Purkinje cell (primary cell): ENCODE data around the gene LCE7A. TPM values are rescaled to one million over a fixed set of nuclear protein-coding genes. Genes with fewer than 3 reads are reported as not detected.

Experiments used
- polyA plus RNA-seq: library from polyadenylated mRNA; unstranded; fragments of >200 nt; fragmentation: Nextera tagmentation; gene quantifications from 2 replicates; pipeline ENCODE4 v1.2.1, GENCODE V29; 2014

The LCE7A gene, protein sequence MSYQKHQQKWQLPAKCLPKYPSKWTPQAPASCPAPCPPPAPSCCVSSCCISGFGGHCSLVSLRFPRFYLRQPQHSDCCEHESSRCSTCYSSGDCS
- polyA plus RNA-seq, result not detected in 2 replicates

GRCh38 chr1:152859696-152860095, at the start of gene LCE7A:
Gene LCE7A (plus strand): TSS chr1:152859996. CDS start chr1:152860698, 702 bp downstream.

GRCh38 chr1:152811671-152812070, 48.1 kb upstream of the LCE7A start, which contains the start of gene LCE1B:
Gene LCE1B (plus strand): TSS chr1:152811971. CDS start chr1:152812447, 476 bp downstream.

GRCh38 chr1:152827173-152827572, 32.6 kb upstream of the LCE7A start, which contains the start of gene LCE1A:
Gene LCE1A (plus strand): TSS chr1:152827473. CDS start chr1:152827473, 0 bp downstream.

DNA sequence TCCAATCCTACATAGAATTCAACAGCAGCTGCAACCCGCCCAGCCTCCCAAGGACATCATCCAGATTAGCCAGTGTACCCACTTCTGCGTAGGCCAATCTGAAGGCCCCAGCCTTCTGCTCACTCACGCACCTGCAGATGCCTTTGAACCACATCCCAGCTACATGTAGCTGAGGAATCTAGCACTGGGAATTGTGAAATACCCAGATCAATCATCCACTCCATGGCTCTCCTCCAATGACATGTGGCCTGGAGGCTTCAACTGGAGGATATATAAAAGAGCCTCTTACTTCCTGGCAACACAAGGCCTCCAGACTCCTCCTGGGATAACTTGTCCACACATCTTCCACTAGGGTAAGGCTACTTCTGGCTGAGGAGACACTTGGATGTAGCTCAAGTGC, 17.2 kb upstream of the LCE7A start, which contains the start of gene LCE6A:
Gene LCE6A (plus strand): TSS at position 301 of the 400 bp plus-strand sequence. CDS start 665 bp downstream, outside the sequence.

DNA sequence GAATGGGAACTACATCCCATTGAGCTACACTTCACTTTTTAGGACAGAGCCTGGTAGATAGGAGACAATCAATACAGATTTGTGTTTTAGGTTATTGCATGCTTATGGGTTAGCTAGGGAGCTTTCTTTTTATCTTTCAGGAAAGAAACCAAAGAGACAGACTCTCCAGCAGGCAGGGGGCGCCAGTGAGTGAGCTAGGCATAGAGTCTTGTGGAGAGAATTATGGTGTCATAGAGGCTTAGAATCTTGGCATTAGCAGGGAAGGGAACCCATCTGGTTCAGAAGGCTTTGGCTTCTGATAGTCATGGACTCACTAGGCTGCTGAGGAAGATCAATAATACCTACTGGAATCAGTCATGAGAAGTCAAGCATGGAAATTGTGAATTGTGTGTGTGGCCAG, 18.2 kb downstream of the LCE7A start, which contains the start of gene SMCP:
Gene SMCP (plus strand): TSS at position 281 of the 400 bp plus-strand sequence. CDS start 6,101 bp downstream, outside the sequence.

DNA sequence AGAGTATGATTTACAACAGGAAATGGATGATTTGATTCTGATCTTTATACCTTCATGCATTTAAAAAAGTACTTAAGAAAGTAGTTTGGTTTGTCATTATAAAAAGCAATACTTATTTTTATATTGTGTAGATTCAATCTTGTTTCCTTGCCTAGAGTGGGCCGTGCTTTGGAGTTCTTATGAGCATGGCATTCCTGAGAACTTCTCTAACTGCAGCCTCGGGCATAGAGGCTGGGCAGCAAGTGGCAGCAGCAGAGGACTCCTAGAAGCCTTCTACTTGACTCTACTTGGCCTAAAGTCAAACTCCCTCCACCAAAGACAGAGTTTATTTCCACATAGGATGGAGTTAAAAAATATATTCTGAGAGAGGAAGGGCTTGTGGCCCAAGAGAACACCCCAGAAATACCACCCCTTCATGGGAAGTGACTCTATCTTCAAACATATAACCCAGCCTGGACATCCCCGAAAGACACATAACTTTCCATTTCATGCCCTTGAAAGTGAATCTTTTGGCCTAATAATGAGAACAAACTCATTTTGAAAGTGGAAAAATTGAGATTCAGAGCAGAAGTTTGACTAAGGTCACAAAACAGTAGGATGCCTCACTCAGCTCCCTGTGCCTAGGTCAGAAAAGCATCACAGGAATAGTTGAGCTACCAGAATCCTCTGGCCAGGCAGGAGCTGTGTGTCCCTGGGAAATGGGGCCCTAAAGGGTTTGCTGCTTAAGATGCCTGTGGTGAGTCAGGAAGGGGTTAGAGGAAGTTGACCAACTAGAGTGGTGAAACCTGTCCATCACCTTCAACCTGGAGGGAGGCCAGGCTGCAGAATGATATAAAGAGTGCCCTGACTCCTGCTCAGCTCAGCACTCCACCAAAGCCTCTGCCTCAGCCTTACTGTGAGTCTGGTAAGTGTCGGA, 48.1 kb downstream of the LCE7A start, which contains the start of gene IVL:
Gene IVL (plus strand): TSS at position 861 of the 916 bp plus-strand sequence. CDS start 1,252 bp downstream, outside the sequence.

Other genes starting within 250 kb of the LCE7A start
- not detected in 2 replicates for gene LCE3B, start 246.2 kb upstream of the LCE7A start, polyA plus RNA-seq
- gene LCE3A, start 236.9 kb upstream of the LCE7A start, polyA plus RNA-seq, result not detected in 2 replicates
- not detected in 2 replicates for gene LCE2D, start 196.6 kb upstream of the LCE7A start, polyA plus RNA-seq
- not detected in 2 replicates for gene LCE2C, start 184.7 kb upstream of the LCE7A start, polyA plus RNA-seq
- gene LCE2B, start 173.9 kb upstream of the LCE7A start, polyA plus RNA-seq, result not detected in 2 replicates
- not detected in 2 replicates for gene LCE2A, start 161.7 kb upstream of the LCE7A start, polyA plus RNA-seq
- gene LCE4A, start 151.8 kb upstream of the LCE7A start, polyA plus RNA-seq, result not detected in 2 replicates
- gene KPRP, start 102.0 kb upstream of the LCE7A start, polyA plus RNA-seq, result not detected in 2 replicates
- not detected in 2 replicates for gene LCE1F, start 84.9 kb upstream of the LCE7A start, polyA plus RNA-seq
- not detected in 2 replicates for gene LCE1E, start 73.7 kb upstream of the LCE7A start, polyA plus RNA-seq
- gene LCE1D, start 63.3 kb upstream of the LCE7A start, polyA plus RNA-seq, result not detected in 2 replicates
- not detected in 2 replicates for gene LCE1C, start 53.3 kb upstream of the LCE7A start, polyA plus RNA-seq
- not detected in 2 replicates for gene LCE1B, start 48.0 kb upstream of the LCE7A start, polyA plus RNA-seq
- gene LCE1A, start 32.5 kb upstream of the LCE7A start, polyA plus RNA-seq, result not detected in 2 replicates
- gene LCE6A, start 17.1 kb upstream of the LCE7A start, polyA plus RNA-seq, result not detected in 2 replicates
- gene SMCP, start 18.3 kb downstream of the LCE7A start, polyA plus RNA-seq, result not detected in 2 replicates
- not detected in 2 replicates for gene IVL, start 48.5 kb downstream of the LCE7A start, polyA plus RNA-seq
- not detected in 2 replicates for gene SPRR5, start 87.2 kb downstream of the LCE7A start, polyA plus RNA-seq
- not detected in 2 replicates for gene SPRR4, start 110.7 kb downstream of the LCE7A start, polyA plus RNA-seq
- 1.3 TPM in 1 of 2 replicates, not detected in the other for gene SPRR1A, start 124.1 kb downstream of the LCE7A start, polyA plus RNA-seq
- gene SPRR3, start 141.8 kb downstream of the LCE7A start, polyA plus RNA-seq, result not detected in 2 replicates
- not detected in 2 replicates for gene SPRR1B, start 171.2 kb downstream of the LCE7A start, polyA plus RNA-seq
- gene SPRR2D, start 181.1 kb downstream of the LCE7A start, polyA plus RNA-seq, result not detected in 2 replicates
- gene SPRR2A, start 197.5 kb downstream of the LCE7A start, polyA plus RNA-seq, result not detected in 2 replicates
- gene SPRR2B, start 211.6 kb downstream of the LCE7A start, polyA plus RNA-seq, result not detected in 2 replicates
- not detected in 2 replicates for gene SPRR2E, start 234.5 kb downstream of the LCE7A start, polyA plus RNA-seq